ENCODE results near the gene ROBO2. TPM values are rescaled to one million over a fixed set of nuclear protein-coding genes. Genes with fewer than 3 reads are reported as not detected.

Gene ROBO2
- total and polyA plus RNA-seq, 2 donors from 2014 or later, result 1.3 to 1.6 TPM

- Histone ChIP-seq H3K36me3 (ENCODE audit: control insufficient read depth in 2 of 3, insufficient read depth in 3 of 3, low read length in 3 of 3) (no peaks in the 10 kb centered on the region), H3K4me3 (ENCODE audit: low read length in 3 of 3) (no peak overlapping the region), H3K27ac (ENCODE audit: low read depth in 2 of 2, low read length in 2 of 2) (no peak overlapping the region), H3K27me3 (ENCODE audit: control insufficient read depth, insufficient read depth, low read length) (no peaks in the 10 kb centered on the region), H3K4me1 (ENCODE audit: control insufficient read depth in 2 of 3, insufficient read depth in 2 of 3, low read depth in 1 of 3, low read length in 3 of 3) (no peaks in the 10 kb centered on the region), H3K9ac (ENCODE audit: low read length in 3 of 3) (no peak overlapping the region), H3K9me3 (ENCODE audit: control insufficient read depth in 2 of 3, insufficient read depth in 1 of 3, low read length in 3 of 3) (no peaks in the 10 kb centered on the region)
- intact Hi-C loops (cut with DNase I), result no loop called here
- DNase-seq, result peak; percentile 26 to 56 (median 45)
- no peak for FAIRE-seq
- no peak for TF ChIP-seq CTCF (IDR thresholded peaks at IDR 0.05; ENCODE audit: borderline replicate concordance, extremely low read depth, insufficient read depth)
These were observed 31.9 kb downstream of the ROBO2 start for GRCh38 chr3:77071809-77072208.

GRCh38 chr3:77072232-77072631 is 32.3 kb downstream of the ROBO2 start:
- no peak for TF ChIP-seq CTCF (IDR thresholded peaks at IDR 0.05; ENCODE audit: borderline replicate concordance, extremely low read depth, insufficient read depth)
- no peak overlapping the region for H3K9ac ChIP-seq (ENCODE audit: low read length in 3 of 3)
- no peaks in the 10 kb centered on the region for H3K9me3 ChIP-seq (ENCODE audit: control insufficient read depth in 2 of 3, insufficient read depth in 1 of 3, low read length in 3 of 3)
- no peaks in the 10 kb centered on the region for H3K27me3 ChIP-seq (ENCODE audit: control insufficient read depth, insufficient read depth, low read length)
- H3K27ac ChIP-seq (ENCODE audit: low read depth in 2 of 2, low read length in 2 of 2), result no peak overlapping the region
- H3K4me3 ChIP-seq (ENCODE audit: low read length in 3 of 3), result no peak overlapping the region
- DNase-seq, result no peak
- intact Hi-C loops (cut with DNase I), result no loop called here
- H3K4me1 ChIP-seq (ENCODE audit: control insufficient read depth in 2 of 3, insufficient read depth in 2 of 3, low read depth in 1 of 3, low read length in 3 of 3), result no peaks in the 10 kb centered on the region
- FAIRE-seq, result no peak
- no peaks in the 10 kb centered on the region for H3K36me3 ChIP-seq (ENCODE audit: control insufficient read depth in 2 of 3, insufficient read depth in 3 of 3, low read length in 3 of 3)

GRCh38 chr3:77078279-77078678 is 38.4 kb downstream of the ROBO2 start:
- TF ChIP-seq CTCF (IDR thresholded peaks at IDR 0.05; ENCODE audit: borderline replicate concordance, extremely low read depth, insufficient read depth), result no peak

GRCh38 chr3:77079988-77080610 is 40.2 kb downstream of the ROBO2 start:
- Histone ChIP-seq H3K9ac (ENCODE audit: low read length in 3 of 3) (no peak overlapping the region), H3K27me3 (ENCODE audit: control insufficient read depth, insufficient read depth, low read length) (no peaks in the 10 kb centered on the region), H3K9me3 (ENCODE audit: control insufficient read depth in 2 of 3, insufficient read depth in 1 of 3, low read length in 3 of 3) (no peaks in the 10 kb centered on the region), H3K4me1 (ENCODE audit: control insufficient read depth in 2 of 3, insufficient read depth in 2 of 3, low read depth in 1 of 3, low read length in 3 of 3) (no peaks in the 10 kb centered on the region), H3K27ac (ENCODE audit: low read depth in 2 of 2, low read length in 2 of 2) (no peak overlapping the region), H3K4me3 (ENCODE audit: low read length in 3 of 3) (no peak overlapping the region), H3K36me3 (ENCODE audit: control insufficient read depth in 2 of 3, insufficient read depth in 3 of 3, low read length in 3 of 3) (no peaks in the 10 kb centered on the region)
- FAIRE-seq (no peak), DNase-seq (no peak)
- intact Hi-C loops (cut with DNase I), result no loop called here
- no peak for TF ChIP-seq CTCF (IDR thresholded peaks at IDR 0.05; ENCODE audit: borderline replicate concordance, extremely low read depth, insufficient read depth)

More at GRCh38 chr3:77078279-77078678, 38.4 kb downstream of the ROBO2 start:
- Histone ChIP-seq H3K9me3 (ENCODE audit: control insufficient read depth in 2 of 3, insufficient read depth in 1 of 3, low read length in 3 of 3) (no peaks in the 10 kb centered on the region), H3K27ac (ENCODE audit: low read depth in 2 of 2, low read length in 2 of 2) (no peak overlapping the region), H3K9ac (ENCODE audit: low read length in 3 of 3) (no peak overlapping the region), H3K4me3 (ENCODE audit: low read length in 3 of 3) (no peak overlapping the region), H3K4me1 (ENCODE audit: control insufficient read depth in 2 of 3, insufficient read depth in 2 of 3, low read depth in 1 of 3, low read length in 3 of 3) (no peaks in the 10 kb centered on the region), H3K27me3 (ENCODE audit: control insufficient read depth, insufficient read depth, low read length) (no peaks in the 10 kb centered on the region), H3K36me3 (ENCODE audit: control insufficient read depth in 2 of 3, insufficient read depth in 3 of 3, low read length in 3 of 3) (no peaks in the 10 kb centered on the region)
- intact Hi-C loops (cut with DNase I), result no loop called here
- DNase-seq, result no peak
- no peak for FAIRE-seq
